ENCODE measurements around the gene LGI4.

DNA sequence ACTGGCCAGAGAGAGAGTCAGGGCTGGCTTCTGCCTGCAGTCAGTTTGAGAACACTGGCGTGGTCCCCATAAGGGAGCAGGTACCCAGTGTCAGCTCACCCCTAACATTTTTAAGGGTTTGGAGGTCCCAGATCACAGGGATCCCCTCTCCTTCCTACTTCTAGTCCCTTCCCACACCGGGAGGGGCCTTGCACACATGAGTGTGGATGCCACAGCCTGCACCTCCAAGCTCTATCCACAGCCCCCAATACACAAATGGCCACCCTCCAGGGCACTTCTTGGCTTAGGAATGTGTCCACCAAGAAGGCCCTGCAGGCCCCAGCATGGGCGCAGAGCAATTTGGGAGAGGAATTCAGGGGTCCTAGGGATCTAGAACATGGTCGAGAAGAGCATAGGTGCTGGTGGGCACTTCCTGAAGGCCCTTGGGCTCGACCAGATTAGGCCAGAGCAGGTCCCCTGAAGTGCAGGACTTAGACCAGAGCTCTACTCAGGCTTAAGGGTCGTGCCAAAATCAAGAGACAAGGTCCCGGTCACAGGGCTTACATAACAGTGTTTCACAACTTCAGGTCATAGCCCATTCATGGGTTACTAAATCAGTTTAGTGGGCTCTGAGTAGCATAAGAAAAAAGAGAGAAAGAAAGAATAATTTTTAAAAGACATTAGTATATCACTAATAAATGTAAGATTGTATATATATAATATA lies 35.7 kb upstream of the LGI4 start:
- TF ChIP-seq POLR2A (IDR thresholded peaks at IDR 0.05) (no peak), POLR2AphosphoS5 (IDR thresholded peaks at IDR 0.05) (no peak), EP300 (IDR thresholded peaks at IDR 0.05) (no peak)
- TF ChIP-seq, protein P1, sequence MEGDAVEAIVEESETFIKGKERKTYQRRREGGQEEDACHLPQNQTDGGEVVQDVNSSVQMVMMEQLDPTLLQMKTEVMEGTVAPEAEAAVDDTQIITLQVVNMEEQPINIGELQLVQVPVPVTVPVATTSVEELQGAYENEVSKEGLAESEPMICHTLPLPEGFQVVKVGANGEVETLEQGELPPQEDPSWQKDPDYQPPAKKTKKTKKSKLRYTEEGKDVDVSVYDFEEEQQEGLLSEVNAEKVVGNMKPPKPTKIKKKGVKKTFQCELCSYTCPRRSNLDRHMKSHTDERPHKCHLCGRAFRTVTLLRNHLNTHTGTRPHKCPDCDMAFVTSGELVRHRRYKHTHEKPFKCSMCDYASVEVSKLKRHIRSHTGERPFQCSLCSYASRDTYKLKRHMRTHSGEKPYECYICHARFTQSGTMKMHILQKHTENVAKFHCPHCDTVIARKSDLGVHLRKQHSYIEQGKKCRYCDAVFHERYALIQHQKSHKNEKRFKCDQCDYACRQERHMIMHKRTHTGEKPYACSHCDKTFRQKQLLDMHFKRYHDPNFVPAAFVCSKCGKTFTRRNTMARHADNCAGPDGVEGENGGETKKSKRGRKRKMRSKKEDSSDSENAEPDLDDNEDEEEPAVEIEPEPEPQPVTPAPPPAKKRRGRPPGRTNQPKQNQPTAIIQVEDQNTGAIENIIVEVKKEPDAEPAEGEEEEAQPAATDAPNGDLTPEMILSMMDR (IDR thresholded peaks at IDR 0.05) = no peak
